Peyer's patch (tissue), 4 donors: ENCODE measurements around the gene GSTA1.
"Not testable (repeated sequence)": the region's sequence is repeated elsewhere in the genome, so short reads cannot be mapped to it uniquely, and the experiment has no call there.

Experiments
- POLR2A ChIP-seq, 2 donors: fragments of 450-650 bp; IDR thresholded peaks; one replicate each; pipeline ENCODE4 v1.5.1; 2017; ENCODE audit warnings: antibody characterized with exemption in 2 of 2, mild to moderate bottlenecking in 2 of 2, moderate library complexity in 2 of 2
- TF ChIP-seq, protein P1 (sequence below), 6 experiments: fragments of 450-650 bp in 4 of 6; fragments of 200-600 bp in 2 of 6; sonication (generic) in 1 of 6; IDR thresholded peaks; one replicate each; pipeline ENCODE4 v1.5.1; 2017 to 2019; ENCODE audit warnings: antibody characterized with exemption in 6 of 6, mild to moderate bottlenecking in 3 of 6, moderate library complexity in 1 of 6

DNA sequence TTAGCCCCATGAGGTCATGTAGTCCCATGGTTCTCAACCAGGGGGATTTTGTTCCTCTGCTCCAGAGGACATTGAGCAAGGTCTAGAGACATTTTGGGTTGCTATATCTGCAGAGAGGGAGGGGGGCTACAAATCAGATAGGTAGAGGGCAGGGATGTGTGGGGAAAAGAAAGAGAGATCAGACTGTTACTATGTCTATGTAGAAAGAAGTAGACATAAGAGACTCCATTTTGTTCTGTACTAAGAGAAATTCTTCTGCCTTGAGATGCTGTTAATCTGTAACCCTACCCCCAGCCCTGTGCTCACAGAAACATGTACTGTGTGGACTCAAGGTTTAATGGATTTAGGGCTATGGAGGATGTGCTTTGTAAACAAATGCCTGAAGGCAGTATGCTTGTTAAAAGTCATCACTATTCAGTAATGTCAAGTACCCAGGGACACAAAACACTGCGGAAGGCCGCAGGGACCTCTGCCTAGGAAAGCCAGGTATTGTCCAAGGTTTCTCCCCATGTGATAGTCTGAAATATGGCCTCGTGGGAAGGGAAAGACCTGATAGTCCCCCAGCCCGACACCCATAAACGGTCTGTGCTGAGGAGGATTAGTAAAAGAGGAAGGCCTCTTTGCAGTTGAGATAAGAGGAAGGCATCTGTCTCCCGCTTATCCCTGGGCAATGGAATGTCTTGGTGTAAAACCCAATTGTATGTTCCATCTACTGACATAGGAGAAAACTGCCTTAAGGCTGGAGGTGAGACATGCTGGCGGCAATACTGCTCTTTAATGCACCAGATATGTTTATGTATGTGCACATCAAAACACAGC lies 41.7 kb downstream of the GSTA1 start:
- TF ChIP-seq, protein P1, sequence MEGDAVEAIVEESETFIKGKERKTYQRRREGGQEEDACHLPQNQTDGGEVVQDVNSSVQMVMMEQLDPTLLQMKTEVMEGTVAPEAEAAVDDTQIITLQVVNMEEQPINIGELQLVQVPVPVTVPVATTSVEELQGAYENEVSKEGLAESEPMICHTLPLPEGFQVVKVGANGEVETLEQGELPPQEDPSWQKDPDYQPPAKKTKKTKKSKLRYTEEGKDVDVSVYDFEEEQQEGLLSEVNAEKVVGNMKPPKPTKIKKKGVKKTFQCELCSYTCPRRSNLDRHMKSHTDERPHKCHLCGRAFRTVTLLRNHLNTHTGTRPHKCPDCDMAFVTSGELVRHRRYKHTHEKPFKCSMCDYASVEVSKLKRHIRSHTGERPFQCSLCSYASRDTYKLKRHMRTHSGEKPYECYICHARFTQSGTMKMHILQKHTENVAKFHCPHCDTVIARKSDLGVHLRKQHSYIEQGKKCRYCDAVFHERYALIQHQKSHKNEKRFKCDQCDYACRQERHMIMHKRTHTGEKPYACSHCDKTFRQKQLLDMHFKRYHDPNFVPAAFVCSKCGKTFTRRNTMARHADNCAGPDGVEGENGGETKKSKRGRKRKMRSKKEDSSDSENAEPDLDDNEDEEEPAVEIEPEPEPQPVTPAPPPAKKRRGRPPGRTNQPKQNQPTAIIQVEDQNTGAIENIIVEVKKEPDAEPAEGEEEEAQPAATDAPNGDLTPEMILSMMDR (IDR thresholded peaks at IDR 0.05) = not testable (repeated sequence)
- not testable (repeated sequence) for TF ChIP-seq POLR2A (IDR thresholded peaks at IDR 0.05)
